Endometrial microvascular endothelial cells (primary cell): ENCODE data around the gene FZD7. TPM values are rescaled to one million over a fixed set of nuclear protein-coding genes. Genes with fewer than 3 reads are reported as not detected.

Source experiments
- in situ Hi-C: cut with HindIII; loops from 2 replicates; pipeline ENCODE4 v1.10.0; 2017; ENCODE audit warnings: low sequenced_read_pairs, low pct_unique_long_range_greater_than_20kb; ENCODE audit errors: inconsistent ontology term
- total RNA-seq: library from RNA; depleted of rRNA; stranded (reverse); fragments of >200 nt; gene quantifications from one replicate; pipeline ENCODE4 v1.2.3, GENCODE V29; 2015; ENCODE audit errors: inconsistent ontology term

The FZD7 gene
- total RNA-seq: 0.28 TPM

DNA sequence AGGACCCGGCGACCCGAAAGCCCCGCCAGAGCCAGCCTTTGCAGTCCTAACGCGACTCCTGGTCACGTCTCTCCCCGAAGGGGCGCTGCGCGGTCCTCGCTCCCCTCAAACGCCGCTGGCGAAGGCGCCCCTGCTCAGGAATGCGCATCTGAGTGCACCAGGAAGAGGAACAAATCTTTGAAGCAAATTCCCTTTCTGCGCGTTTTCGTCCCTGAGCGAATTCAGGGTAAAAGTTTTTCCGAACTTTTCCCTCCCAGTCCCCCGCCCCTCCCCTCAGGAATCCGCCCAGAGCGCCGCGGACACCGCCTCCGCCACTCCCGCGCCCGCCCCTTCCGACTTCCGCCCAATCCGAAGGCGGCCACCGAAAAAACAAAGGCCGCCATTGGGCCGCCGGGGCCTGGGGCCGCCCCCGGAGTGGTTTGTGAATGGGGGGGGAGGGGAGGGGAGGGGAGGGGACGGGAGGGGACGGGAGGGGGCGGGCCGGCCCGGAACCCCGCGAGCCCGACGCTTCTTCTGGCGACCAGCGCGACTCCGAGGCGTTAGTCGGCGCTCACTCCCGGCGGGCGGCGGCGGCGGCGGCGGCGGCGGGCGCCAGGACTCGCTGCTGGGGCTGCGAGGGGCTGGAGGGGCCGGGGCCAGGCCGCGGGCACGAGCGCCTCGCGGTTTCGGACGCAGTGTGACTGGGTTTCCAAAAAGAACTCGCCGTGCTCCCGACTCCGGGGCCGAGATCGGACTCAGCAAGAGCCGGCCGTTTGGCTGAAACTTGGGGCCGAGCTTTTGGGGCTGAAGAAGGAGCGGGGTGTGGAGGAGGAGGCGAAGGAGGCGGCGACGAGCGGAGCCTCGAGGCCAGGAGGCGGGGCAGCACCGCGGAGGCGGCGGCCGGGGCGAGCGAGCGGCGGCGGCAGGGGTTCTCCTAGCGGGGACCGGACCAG lies at the start of gene FZD7:
TSS of gene FZD7 (plus strand) at position 539 of the 932 bp plus-strand sequence. CDS start 793 bp downstream, outside the sequence.
- in situ Hi-C loops: no loop called here

DNA sequence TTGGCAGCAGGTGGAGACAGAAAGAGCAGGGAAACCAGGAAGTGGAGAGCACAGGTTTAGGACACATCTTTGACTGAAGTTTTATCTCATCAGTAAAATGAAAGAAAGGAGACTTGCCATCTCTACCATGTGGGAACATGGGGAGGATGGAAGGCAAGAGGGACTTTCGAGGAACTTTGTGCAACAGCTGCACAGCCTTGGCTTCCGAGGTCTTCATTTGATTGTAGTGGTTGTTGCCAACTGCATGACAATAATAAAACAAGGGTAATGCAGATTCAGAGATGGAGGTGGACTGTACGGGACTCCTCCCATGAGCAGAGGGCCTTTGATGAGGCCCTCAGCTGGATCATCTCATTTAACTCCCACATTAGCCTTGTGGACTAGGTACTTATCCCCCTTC lies 49.3 kb upstream of the FZD7 start:
- in situ Hi-C loops: no loop called here

DNA sequence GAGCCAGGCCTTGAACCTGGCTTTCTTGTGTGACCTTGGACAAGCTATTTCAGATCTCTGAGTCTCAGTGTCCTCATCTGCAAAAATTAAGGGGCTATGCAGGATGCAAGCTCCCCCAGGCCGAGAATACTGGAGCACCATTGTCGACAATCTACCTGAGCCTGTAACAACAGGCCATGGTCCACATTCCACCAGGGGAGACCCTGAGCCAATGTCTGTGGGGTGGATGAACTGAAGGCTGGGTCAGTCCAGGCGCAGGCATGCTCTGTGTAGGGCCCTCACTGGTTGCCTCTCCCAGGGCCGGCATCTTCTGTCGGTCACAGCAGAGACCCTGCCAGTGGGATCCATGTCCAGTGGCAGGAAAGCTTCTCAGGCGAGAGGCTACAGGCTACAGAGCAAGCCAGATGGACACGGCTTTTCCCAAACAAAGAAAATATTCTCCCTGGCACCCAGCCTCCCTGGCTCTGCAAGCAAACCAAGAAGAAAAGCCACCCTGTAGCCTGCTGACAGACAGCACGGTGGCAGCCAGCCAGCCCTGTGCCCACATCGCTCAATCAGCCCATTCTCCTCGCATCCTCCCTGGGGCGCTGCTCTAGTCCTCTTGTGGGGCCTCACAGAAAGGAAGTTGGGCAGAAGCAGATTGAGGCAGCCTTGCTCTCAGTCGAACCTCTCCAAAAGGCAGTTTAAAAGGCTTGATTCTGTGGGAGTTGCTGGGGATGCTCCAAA lies 48.7 kb upstream of the FZD7 start:
- in situ Hi-C loops: no loop called here

DNA sequence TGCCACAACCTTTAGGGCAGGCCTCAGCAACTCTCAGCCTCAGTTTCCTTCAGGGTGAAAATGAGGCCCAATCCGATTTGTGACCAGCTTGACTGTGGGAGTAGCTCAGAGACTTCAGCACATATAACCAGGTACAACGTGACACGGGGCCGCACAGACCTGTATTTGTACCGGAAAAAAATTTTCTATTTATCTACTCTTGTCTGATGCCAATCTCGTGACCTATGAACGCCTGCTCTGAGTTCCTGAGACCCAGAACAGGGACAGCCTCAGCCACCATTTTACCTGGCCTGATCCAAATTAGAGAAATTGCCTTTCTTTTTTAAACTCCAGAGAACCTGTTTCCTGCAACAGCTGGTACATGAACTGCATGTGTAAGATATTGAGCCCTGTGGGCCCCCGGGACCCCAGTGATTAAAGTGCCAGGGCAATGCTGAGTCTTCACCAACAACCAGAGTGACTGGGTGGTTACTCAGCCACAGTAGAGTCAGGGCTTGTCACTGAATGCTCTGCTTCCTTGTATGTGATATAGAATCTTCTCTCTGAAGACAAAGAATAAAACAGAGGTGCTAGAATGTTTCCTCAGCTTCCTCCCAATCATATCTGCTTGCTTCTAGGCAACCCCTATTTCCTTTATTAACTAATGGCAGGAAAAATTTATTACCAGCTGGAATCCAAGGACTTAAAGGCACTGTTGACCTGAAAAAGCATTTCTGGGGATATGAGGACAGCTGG lies 47.8 kb upstream of the FZD7 start:
- in situ Hi-C loops: no loop called here

DNA sequence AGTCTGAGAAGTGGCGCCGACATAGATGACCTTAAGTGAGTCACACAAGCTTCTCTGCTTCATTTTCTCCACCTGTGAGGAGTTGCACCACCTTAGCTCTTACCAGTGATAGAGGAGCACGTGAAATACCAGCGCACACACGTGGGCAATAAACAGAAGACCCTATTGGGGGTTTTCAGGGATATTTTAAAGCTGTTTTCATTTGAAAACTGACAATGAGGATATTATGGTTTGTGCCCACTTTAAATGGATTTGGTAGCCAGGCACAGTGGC lies 47.3 kb upstream of the FZD7 start:
- in situ Hi-C loops: no loop called here

DNA sequence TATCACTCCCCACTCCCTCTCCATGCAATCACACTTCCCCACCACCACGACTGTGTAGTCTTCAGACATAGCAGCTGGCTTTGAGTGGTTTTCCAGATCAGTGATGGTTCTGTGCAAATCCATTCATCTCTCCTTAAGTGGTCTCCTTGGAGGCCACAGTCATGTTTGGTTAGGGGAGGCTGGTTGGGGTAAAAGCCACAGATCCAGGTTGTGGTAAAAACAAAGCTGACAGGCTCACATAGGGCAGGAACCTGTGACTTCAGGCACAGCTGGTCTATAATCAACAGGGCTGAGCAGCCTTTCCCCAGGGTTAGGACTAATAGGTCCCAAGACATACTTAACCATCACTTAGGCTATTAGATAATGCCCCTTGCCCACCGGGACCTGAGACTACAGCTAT lies 46.2 kb upstream of the FZD7 start:
- in situ Hi-C loops: no loop called here

DNA sequence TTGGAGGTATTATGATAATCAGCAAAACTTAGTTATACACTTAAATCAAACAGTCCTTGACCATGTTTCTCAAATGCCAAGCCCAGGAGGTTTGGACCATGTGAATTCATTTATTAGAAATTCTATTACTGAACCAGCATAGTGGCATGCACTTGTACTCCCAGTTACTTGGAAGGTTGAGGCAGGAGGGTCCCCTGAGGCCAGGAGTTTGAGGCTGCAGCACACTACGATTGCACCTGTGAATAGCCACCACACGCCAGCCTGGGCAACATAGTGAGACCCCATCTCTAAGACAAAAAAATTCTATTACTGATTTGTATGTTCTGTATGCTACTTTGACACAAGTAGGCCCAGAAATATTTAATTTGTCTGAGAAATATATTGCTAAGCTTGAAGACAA lies 43.6 kb upstream of the FZD7 start:
- in situ Hi-C loops: no loop called here

DNA sequence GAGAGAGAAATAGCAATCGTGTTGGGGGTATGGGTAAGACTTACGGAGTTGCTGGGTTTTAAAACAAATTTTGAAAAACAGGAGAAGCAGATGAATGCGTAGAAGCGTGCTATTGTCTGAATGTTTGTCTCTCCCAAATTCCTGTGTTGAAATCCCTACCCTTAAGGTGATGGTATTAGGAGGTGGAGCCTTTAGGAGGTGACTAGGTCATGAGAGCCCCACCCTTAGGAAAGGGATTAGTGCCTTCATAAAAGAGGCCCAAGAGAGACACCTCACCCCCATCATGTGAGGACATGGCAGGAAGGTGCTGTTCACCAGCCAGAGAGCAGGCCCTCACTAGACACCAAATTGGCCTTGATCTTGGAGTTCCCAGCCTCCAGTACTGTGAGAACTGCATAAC lies 40.7 kb upstream of the FZD7 start:
- in situ Hi-C loops: no loop called here

DNA sequence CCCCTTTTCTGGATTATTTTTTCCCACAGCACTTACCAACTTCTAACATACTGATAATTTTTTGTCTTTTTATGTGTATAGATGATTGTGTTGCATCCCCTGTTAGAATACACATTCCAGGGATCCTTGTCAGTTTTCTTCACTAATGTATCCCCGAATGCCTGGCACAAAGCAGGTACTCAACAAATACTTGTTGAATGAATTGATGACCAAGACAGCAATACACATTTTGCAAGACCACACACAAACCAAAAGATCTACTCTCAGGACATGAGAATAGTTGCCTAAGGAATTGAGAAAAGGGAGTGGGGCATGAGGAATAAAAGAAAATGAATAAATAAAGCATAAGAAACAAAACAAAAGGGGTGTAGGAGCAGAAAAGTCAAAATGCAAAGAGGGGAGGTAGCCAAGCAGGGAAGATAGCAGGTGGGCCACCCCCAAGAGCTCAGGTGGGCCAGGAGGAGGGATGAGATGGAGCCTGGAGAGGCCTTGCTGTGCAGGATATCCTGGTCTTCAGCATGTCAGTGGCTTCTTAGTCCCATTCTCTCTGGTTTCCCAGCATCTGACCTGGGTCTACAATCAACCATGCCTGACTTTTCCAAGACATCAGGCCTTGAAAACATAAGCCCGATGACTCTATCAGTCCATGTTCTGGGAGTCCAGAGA lies 38.5 kb upstream of the FZD7 start:
- in situ Hi-C loops: no loop called here

DNA sequence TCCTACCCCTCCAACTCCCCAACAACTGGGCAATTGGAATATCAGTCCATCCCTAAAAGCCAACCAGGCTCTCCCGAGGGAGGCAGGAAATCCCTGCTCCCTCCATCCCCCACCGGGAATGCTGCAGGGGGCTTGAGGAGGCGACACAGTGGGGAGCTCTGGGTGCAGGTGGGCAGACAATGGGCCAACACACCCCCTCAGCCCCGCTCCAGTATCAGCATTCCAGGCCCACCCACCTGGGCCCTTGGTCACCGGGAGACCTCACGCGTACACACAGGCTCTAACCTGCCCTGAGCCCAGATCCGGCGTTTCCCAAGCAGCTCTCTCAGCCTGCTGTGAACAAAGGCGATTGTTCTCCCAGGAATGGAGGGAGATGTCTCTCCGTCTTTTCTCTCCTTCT lies 37.6 kb upstream of the FZD7 start:
- in situ Hi-C loops: no loop called here

DNA sequence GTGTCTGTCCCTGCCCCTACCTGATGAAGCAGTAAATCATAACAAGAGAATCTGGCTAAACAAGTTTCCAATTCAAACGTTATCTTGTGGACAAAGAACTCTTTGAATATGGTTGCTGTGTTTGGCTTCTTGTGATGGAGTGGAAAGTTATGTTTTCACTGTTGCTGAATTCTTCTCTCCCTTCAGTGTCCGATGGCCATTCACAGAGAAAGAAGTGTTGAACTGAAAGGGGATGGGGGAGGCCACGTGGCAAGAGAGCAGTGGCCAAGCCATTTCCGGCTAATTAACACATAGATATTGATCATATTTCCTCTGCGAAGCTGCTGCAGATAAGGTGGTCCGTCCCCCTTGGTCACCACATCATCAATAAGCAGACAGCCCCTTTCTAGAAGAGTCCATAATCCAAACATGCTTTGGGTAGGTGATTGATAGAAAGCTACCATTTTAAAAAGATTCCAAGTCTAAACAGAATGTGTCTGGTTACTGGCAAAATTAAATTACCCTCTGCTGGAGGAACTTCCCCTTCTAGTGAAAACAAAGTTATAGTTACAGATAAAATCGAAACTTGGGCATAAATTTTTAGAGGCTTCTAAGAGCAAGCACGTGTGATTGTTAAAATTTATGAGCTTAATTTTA lies 36.9 kb upstream of the FZD7 start:
- in situ Hi-C loops: no loop called here

DNA sequence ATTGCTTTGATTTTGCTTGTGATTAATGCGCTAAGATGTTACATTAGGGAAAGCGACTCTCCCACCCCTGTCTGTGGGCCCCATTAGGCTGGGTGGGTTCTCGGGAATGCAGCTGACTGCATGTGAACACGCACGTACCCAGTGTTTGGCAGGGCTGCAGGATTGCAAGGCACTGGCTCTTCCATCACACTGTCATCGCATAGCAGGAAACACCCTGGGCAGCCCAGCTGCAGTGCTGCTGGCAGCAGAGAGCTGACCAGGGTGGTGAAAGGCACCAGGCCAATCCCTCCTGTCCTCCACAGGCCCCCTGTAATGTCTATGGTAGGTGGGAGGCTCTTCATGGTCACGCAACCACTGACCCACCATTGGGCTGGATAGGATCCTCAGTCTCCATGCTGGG lies 34.4 kb upstream of the FZD7 start:
- in situ Hi-C loops: no loop called here

DNA sequence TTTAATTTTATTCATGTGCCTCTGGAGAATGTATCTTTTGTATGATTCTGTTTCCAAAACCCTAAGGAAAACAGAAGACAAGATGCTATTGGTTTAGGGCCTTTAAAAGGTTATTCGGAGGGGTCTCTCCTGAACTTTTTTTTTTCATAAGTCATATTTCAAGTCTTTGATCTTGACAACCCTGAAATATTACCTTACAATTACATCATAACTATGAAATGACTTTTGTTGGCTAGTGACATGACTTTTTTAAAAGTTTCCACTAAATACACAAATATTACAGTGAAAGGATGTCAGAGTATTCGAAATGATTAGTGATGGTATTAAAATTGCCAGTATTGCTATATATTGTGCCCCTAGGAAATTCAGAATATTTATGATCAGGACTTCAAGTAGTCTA lies 31.8 kb upstream of the FZD7 start:
- in situ Hi-C loops: no loop called here

DNA sequence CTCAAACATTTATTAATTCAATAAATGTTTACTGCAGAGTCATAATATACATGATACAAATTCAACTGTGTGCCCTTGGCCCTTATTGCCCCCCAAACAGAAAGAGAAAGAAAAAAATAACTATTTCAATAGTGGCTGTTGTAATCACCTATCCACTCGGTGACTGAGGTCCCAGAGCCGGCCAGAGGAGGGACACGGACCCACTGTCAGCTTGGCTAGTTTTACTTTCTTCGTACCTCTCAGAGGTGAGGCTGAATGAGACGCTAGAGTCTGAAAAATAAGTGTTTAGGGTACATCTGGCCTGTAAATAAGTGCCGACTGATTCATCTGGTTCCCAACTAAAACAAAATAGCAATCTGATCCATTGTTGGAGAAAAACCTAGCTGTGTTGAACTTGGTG lies 31.3 kb upstream of the FZD7 start:
- in situ Hi-C loops: no loop called here

DNA sequence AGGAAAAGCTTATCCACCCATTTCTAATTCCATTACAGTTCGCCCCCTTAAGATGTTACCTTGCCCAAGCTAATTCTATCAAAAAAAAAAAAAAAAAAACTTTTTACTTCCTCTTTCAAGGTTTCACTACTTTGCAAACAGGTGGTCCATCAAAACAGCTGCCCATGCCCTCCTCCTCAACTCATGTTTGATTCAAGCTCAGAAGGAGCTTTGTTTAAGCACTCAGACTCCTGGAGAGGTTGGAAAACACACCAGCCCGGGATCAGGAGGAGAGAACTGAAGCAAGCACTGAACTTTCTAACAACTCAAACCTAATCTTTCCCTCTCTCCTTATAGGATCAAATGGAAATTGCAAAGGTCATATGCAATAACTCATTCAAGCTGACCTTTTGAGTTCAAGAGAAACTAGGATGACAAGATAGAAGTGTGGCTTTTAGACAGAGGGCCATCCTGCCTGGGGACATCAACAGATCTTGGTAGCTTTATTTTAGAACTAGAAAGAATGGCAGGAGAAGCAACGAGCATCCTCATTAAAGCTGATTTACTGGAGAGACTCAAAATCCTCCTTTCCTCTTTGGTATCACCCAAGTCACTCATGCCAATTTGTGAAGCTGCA lies 28.3 kb upstream of the FZD7 start:
- in situ Hi-C loops: no loop called here

DNA sequence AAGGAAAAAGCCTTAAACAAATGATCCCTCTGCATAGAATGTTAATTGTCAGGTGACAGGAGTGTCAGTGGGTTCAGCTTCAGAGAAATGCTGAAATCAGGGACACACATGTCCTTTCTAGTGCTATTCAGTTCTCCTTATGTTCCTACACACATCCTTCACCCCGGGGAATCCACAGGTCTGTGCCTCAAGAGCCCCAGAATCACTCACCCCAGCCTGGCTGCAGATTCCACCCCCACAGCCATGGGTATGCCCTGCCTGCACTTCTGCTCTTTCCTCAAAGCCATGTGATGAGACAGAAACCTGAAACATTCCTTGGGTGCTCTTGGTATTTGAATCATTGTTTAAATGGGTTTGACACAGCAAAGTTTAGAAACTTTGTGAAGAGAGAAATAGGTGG lies 27.4 kb upstream of the FZD7 start:
- in situ Hi-C loops: no loop called here

DNA sequence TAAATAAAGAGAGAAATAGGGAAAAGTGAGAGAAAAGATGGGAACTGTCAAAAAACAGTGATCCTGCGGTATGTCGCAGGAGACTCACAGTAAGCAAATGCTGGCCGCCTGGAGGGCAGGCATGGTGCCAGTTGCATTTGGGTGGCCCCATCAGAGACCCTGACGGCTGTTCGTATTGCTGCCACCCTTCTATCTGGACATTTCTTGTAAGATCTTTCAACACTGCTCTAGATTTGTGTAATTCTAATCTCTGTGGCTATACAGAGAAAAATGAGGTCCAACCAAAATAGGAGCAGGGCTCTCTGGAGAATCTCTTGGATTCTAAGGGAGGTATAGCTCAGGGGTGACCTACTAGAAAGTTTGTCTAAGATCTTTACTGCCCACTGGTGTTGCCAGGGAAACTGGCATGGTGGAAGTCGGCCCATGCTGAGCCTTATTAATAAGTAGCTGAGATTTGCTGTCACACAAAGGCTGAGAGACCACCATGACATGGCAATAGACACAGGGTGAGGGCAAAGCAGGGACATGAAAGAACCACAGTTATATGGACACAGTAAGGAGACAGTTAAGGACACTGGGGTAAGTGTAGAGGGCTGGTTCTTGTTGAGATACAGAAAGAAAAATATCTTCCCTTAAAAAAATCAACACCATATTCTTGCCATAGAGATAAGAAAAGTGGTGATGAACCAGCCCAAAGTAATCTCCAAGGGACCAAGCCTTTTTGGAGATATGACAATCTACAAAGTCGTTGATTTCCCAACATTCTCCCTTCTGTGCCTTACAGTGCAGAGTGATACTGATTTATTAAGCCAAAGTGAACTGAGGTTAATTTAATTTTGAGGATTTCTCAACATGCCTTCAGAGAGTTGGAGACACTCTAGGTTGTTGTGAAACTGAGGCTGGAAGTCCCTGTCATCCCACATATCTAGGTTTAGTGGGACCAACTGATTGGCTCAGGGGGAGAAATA lies 26.4 kb upstream of the FZD7 start:
- in situ Hi-C loops: no loop called here
